Measurements from ENCODE around the gene DNM2.

DNA sequence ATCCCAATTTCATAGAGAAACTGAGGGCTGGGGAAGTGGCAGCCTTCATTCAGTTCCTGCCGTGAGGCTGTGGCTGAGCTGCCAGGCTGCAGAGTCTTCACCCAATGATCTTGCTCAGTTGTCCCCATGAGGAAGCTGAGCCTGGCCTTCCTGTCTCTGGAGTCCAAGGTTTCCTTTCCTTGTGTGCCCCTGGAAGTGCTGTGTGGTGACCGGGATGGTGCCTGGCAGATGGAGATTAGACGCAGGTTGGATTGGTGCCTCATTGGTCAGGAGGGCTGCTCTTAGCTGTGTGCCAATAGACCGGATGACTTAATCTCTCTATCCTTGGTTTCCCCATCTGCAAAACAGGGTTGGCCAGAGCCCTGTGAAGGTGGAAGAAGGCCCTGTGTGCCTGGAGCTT lies 24.6 kb downstream of the DNM2 start:
- TF ChIP-seq, protein P1, sequence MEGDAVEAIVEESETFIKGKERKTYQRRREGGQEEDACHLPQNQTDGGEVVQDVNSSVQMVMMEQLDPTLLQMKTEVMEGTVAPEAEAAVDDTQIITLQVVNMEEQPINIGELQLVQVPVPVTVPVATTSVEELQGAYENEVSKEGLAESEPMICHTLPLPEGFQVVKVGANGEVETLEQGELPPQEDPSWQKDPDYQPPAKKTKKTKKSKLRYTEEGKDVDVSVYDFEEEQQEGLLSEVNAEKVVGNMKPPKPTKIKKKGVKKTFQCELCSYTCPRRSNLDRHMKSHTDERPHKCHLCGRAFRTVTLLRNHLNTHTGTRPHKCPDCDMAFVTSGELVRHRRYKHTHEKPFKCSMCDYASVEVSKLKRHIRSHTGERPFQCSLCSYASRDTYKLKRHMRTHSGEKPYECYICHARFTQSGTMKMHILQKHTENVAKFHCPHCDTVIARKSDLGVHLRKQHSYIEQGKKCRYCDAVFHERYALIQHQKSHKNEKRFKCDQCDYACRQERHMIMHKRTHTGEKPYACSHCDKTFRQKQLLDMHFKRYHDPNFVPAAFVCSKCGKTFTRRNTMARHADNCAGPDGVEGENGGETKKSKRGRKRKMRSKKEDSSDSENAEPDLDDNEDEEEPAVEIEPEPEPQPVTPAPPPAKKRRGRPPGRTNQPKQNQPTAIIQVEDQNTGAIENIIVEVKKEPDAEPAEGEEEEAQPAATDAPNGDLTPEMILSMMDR (IDR thresholded peaks at IDR 0.05) = no peak
- TF ChIP-seq POLR2AphosphoS5 (IDR thresholded peaks at IDR 0.05) (peak in 1 of 3 donors; percentile 29), POLR2A (IDR thresholded peaks at IDR 0.05) (peak; percentile 34), EP300 (IDR thresholded peaks at IDR 0.05; ENCODE audit: low read depth) (no peak)
